Fibroblast of peridontal ligament (primary cell): ENCODE results near the gene C14orf132.

Source experiments
- DNase-seq: peaks from one replicate; pipeline ENCODE4 v3.0.0-alpha.2; 2010; ENCODE audit errors: extremely low read depth

The C14orf132 gene

GRCh38 chr14:96098309-96098998 lies 59.3 kb downstream of the C14orf132 start:
- DNase-seq: peak; percentile 74

DNA sequence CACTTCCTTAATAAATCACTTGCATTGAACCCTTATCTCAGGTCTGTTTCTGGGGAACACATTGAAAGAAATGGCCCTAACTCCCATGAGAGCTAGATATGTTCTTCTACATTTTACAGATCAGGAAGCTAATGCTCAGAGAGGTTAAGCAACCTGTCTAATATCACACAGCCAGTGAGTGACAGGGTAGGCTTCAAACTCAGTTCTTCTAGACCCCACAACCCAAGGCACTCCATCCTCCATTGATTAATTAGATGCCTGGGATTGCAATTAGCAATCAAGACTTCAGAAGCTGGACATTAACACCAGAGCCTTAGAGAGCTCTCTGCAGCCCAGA lies 59.8 kb downstream of the C14orf132 start:
- DNase-seq: no peak

DNA sequence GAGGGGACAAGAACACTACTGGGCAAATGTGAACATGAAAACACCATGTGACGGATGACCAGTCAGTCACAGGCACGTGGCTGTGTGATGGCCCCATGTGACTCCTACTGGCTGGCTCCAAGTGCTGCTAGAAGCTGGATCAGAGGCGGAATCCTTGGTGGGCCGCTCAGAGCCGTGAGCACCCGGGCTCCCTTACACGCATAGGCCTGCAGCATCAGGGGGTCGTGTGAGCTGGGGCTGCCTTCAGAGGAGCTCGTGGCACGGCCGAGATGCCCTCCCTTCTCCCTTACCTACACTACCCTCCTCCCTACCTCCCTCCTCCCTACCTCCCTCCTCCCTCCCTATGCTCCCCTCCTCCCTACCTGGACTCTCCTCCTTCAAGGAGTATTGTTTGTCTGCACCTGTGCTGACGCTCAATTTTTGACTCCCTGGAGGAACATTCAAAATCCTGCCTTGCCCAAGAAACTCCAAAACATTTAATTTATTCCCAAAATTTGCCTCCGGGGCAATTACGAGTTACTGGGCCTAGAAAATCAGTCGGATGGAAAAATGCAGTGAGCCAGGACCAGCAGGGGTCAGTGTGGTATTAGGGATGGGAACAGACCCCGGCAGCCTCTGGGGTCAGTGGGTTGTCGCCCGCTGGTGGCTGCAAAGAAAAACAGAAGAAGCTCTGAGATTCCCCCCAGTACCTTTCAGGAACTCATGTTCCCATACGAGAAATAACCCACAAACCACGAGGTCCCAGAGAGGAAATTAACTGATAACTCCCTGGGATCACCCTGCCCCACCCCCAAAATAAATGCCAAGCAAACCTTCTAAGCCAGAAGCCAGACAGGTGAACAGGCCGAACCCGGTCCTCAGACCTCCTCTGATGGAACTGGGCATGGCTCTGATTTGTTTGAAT lies 61.3 kb downstream of the C14orf132 start:
- peak; percentile 89 for DNase-seq

DNA sequence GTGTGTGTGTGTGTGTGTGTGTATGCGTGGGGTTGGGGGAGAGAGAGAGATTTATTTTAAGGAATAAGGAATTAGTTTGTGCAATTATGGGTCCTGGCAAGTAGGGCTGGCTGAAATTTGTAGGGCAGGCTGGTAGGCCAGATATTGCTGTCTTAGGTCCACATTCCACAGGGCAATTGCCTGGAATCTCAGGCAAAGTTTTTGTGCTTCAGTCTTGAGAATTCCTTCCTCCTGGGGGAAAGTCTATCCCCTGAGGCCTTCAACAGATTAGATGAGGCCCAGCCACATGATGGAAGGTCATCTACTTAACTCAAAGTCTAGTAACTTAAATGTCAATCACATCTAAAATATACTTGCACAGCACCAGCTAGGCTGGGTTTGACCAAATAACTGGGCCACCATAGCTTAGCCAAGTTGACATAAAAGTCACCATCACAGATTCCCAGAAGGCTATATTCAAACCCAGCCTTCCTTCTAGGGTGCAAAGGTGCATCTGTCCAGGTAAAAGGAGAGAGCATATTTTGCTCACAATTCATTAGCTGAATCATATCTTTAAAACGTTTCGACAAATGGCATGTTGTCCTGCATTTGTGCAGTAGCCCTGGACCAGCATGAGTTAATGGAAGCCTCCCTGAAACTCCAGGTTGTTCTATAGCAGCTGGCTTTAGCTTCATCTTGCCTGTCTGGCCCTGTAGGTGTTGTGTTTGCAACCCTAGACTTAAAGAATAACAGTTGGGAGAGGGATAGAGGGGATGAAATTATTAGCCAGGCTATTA lies 63.1 kb downstream of the C14orf132 start:
- peak; percentile 76 for DNase-seq

- no peak for DNase-seq
Observed at GRCh38 chr14:96103075-96103474, 63.9 kb downstream of the C14orf132 start.

DNA sequence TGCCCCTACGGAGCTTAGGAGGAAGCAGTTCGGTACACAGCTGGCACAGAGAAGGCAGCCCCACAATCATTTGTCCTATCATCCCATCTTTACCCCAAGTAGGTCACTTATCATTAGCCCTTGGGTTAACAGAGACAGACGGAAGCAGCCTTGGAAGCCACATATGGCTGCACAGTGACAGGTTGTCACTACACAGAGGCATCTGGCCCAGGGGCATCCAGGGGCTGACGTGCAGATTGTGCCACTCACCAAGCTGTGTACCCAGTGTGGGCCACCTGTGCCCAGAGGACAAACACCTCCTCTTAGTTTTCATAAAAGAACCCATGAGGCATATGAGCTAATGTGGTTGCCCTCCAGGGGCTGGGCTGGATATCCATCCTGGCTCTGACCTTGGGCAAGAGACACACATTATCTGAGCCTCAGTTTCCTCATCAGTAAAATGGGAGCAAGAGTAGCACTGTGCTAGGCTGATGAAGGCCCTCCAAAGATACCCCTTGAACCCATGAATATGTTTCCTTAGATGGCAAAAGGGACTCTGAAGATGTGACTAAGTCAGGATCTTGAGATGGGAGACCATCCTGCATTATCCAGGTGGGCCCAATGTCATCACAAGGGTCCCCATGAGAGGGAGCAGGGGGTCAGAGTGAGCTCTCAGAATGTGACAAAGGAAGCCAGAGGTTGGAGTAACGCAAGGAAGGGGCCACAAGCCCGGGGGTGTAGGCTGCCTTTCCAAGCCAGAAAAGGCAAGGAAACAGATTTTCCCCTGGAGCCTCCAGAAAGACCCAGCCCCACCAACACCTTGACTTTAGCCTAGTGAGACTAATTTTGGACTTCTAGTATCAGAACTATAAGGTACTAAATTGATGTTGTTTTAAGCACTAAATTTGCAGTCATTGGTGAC lies 64.6 kb downstream of the C14orf132 start:
- DNase-seq: no peak

- DNase-seq: peak; percentile 99
Observed at GRCh38 chr14:96104469-96105057, 65.4 kb downstream of the C14orf132 start.

DNA sequence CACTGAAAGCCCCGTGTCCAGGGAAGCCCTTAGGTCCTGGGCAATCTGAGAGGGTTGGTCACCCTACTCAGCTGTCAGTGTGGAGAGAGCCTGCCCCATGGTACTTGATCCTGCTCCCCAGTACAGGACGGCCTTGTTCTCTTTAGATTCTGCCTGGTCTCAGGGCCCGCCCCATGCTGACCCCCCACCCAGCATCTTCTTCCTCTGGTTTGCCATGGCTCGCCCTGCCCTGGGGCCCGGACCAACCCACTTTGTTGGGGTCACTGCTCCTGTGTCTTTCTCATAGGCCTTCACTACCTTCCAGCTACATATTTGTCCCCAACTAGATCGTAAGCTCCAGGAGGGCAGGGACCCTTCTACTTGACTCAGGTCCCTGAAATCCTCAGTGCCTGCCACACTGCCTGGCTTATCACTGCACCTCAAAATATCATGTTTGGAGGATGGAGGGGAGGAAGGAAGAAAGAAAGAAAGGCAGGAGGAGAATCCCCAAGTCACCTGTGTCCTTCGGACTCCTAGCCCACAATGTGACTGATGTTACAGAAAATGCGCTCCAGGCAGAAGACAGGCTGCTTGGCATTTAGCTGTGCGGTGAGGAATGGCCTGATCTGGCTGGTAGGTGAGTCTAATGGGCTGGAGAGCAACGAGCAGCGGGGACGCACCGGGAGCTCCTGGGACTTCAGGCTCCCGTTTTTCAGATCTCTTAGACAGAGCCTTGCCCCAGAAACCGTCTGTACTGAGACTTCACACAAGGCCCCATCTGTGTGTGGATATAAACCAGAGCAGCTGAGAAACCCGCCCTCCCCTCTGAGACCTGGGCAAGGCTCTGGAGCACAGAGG lies 66.1 kb downstream of the C14orf132 start:
- no peak for DNase-seq

DNA sequence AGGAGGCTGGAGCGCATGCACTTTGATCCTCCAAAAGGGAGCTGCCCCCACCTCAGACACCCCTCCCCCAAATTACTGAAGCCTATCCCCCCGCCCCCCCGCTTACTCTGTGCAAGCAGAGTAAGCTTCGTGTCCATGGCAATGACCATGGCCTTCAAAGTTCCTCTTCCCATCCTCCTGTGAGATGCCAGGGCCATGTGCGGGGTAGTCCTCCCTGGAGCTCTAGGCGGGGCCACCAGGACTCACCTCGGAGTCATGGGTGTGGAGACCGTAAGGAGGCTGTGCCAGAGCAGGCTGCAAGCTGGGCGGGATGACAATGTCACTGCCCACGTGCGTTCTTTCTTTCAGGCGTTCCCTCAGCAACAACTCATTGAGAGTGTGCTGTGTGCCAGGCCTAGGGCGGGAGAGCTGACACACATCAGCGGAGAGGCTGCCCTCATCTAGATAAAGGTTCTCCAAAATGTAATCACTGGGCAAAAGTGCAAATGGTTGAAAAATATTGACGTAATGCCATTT lies 66.8 kb downstream of the C14orf132 start:
- no peak for DNase-seq

GRCh38 chr14:96106891-96107290 lies 67.7 kb downstream of the C14orf132 start:
- no peak for DNase-seq

GRCh38 chr14:96108061-96108795 lies 69.1 kb downstream of the C14orf132 start:
- DNase-seq: no peak

GRCh38 chr14:96108911-96109310 lies 69.7 kb downstream of the C14orf132 start:
- DNase-seq: no peak

DNA sequence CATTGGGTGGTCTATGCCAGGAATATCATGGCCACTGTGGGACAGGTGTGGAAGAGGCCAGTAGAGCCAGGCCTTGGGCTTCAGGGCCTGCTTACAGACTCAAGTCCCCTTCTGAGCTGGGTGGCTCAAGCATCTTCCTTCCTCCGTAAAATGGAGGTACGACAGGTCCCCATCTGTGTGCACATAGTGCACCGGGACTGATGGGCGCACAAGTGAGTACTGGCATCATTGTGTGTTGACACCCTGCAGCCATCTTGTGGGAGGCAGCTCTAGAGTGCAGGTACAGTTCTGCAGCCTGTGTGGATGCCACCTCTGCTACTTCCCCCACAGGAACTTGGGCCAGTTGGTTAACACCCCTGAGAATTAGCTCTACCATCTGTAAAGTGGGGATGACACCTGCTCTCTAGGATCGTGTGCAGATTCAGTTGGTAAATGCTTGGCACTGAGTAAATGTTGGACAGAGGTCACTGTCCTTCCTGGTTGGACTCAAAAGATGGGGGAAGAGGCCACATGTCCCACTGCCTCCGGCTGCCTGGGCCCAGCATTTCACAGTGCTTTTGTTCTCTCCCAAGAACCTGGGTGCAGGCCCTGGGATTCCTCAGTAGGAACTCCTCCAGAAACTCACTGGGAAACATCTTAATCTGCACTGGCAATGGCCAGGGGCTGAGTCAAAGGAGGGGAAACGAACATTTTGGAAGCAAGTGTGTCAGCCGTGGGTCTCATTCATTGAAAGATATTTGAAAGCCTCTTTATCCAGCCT lies 70.6 kb downstream of the C14orf132 start:
- DNase-seq: no peak

GRCh38 chr14:96112032-96112431 lies 72.9 kb downstream of the C14orf132 start:
- DNase-seq: no peak

DNA sequence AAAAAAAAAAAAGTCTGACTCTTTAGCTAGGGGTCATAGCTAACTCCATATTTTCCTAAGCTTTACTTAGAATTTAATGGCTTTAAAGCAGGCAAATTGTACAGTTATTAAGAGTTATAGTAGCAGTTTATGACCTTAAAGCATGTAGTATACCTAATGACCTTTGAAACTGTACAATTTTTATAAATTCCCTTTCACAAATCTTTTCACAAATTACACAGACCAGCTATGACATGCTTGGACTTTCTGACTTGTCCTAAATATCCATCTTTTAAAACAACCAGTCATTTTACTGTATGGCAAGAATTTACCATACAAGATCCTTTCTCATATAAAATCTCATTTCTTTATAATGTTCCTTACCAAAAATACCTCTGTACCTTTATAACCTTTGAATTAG lies 74.8 kb downstream of the C14orf132 start:
- no peak for DNase-seq

GRCh38 chr14:96117101-96117897 lies 78.1 kb downstream of the C14orf132 start:
- DNase-seq: peak; percentile 50

DNA sequence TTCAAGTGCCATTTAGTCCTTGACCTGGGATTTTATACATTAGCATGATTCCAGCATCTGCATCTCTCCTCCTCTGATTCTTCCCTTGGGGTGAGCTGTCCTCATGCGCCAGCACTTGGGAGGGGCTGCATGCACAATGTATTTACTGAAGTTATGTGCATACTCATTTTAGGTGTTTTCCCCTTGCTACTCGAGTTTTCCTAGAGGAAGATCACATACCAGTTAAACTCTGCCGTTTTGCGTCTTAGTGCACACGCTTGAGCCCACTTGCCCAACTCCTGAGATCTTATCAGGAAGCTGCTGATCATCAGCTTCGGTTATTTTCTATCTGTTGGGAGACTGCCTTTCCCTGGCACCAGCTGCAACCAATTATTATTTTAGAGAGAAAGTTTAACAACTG lies 78.8 kb downstream of the C14orf132 start:
- no peak for DNase-seq

DNA sequence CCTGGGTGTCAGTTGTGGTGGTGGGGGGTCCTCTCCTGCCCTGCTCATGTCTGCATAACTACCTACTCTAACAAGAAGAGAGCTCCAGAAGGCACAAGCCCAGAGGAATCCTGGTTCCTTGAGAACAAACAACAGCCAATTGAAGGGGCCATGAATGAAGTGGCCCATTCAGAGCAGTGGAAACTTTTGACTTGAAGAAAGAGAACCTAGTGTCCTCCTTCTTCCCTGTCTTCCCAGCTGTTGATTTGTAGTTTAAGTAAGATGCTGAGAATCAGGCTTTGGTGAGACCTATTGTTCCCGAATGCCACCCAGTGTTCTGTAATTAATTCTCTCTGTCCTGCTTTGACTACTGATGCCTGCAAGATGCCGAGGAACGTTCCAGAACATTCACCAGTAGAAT lies 79.2 kb downstream of the C14orf132 start:
- DNase-seq: no peak
